H1 (cell line): ENCODE measurements around the gene BTRC. TPM values are rescaled to one million over a fixed set of nuclear protein-coding genes. Genes with fewer than 3 reads are reported as not detected.

Source experiments
- CTCF ChIA-PET: fragments of 300-600 bp; sonication (Branson Sonifier 250); formaldehyde crosslinking; loops from one replicate; lab custom pipeline; 2021; ENCODE audit not compliant: partially characterized antibody; lab: Charles Lee
- POLR2A ChIA-PET: fragments of 300-600 bp; sonication (Branson Sonifier 250); formaldehyde crosslinking; loops from one replicate; lab custom pipeline; 2021; ENCODE audit warnings: inconsistent platforms; ENCODE audit not compliant: partially characterized antibody; lab: Charles Lee
- DNase-seq, 2 experiments: peaks; one replicate each; pipeline versions ENCODE4 v3.0.0 to v3.0.0-alpha.2; 2010 to 2022; ENCODE audit warnings: low spot score in 2 of 2, low read depth in 1 of 2, mixed read lengths in 1 of 2
- FAIRE-seq: peaks from 2 replicates; lab custom pipeline; 2011; peaks lifted over from hg19 to GRCh38; lab: Jason Lieb, UNC
- H2AFZ ChIP-seq: 2 replicates; pipeline ENCODE4 v1.8.1; 2012; ENCODE audit warnings: low read length, inconsistent platforms
- H2AK5ac ChIP-seq: 2 replicates; pipeline ENCODE4 v1.6.1; 2013; ENCODE audit warnings: low read depth, low read length
- H2BK120ac ChIP-seq: replicated peaks from 2 replicates; pipeline ENCODE3; 2013; ENCODE audit warnings: low read depth, low read length, inconsistent platforms
- H2BK12ac ChIP-seq: 2 replicates; pipeline ENCODE4 v1.6.1; 2013; ENCODE audit warnings: low read depth, low read length
- H2BK15ac ChIP-seq: 2 replicates; pipeline ENCODE4 v1.6.1; 2013; ENCODE audit warnings: low read length
- H2BK20ac ChIP-seq: 2 replicates; pipeline ENCODE4 v1.6.1; 2013; ENCODE audit warnings: low read length
- H2BK5ac ChIP-seq: 2 replicates; pipeline ENCODE4 v1.6.1; 2013; ENCODE audit warnings: low read depth, low read length
- H3K14ac ChIP-seq: 2 replicates; pipeline ENCODE4 v1.6.1; 2013; ENCODE audit warnings: inconsistent platforms; ENCODE audit not compliant: insufficient read length
- H3K18ac ChIP-seq: 2 replicates; pipeline ENCODE4 v1.6.1; 2013; ENCODE audit warnings: low read length; ENCODE audit errors: extremely low read depth
- H3K23ac ChIP-seq: 2 replicates; pipeline ENCODE4 v1.6.1; 2013; ENCODE audit warnings: inconsistent platforms; ENCODE audit not compliant: insufficient read length
- H3K23me2 ChIP-seq: 2 replicates; pipeline ENCODE4 v1.6.1; 2013; ENCODE audit warnings: low read depth, low read length
- H3K27ac ChIP-seq: 2 replicates; pipeline ENCODE4 v1.6.1; 2011; ENCODE audit warnings: low read depth, low read length, inconsistent platforms
- H3K27me3 ChIP-seq, 4 experiments: replicated peaks in 1 of 4; 1 replicate in 1 of 4; 2 replicates in 3 of 4; pipeline versions ENCODE4 v1.6.1 to v1.8.1; 2011 to 2013; ENCODE audit warnings: low read length in 3 of 4, mild to moderate bottlenecking in 3 of 4, inconsistent platforms in 2 of 4, mixed read lengths in 2 of 4, moderate library complexity in 1 of 4; ENCODE audit not compliant: control insufficient read depth in 3 of 4, insufficient read depth in 3 of 4; ENCODE audit errors: extremely low read depth in 1 of 4
- H3K36me3 ChIP-seq, 4 experiments: 2 replicates each; pipeline versions ENCODE4 v1.6.1 to v1.8.1; 2011 to 2013; ENCODE audit warnings: mild to moderate bottlenecking in 4 of 4, low read length in 3 of 4, moderate library complexity in 2 of 4, control low read depth in 1 of 4, inconsistent platforms in 1 of 4; ENCODE audit not compliant: insufficient read depth in 4 of 4, control insufficient read depth in 2 of 4
- H3K4ac ChIP-seq: replicated peaks from 2 replicates; pipeline ENCODE3; 2013; ENCODE audit warnings: low read length, low read depth, mixed read lengths, inconsistent platforms; ENCODE audit not compliant: insufficient read length
- H3K4me1 ChIP-seq, 4 experiments: replicated peaks in 1 of 4; 1 replicate in 1 of 4; 2 replicates in 3 of 4; pipeline versions ENCODE4 v1.6.1 to v1.8.1; 2011 to 2013; ENCODE audit warnings: low read length in 3 of 4, inconsistent platforms in 2 of 4, mixed read lengths in 1 of 4; ENCODE audit not compliant: insufficient read depth in 4 of 4, control insufficient read depth in 3 of 4
- H3K4me2 ChIP-seq, 2 experiments: 2 replicates each; pipeline versions ENCODE4 v1.6.1 to v1.8.1; 2011 to 2013; ENCODE audit warnings: low read depth in 2 of 2, low read length in 2 of 2, control low read depth in 1 of 2, inconsistent platforms in 1 of 2, mild to moderate bottlenecking in 1 of 2; ENCODE audit not compliant: insufficient read depth in 1 of 2
- H3K4me3 ChIP-seq, 4 experiments: fragments of 200-600, 300-600 bp in 1 of 4; sonication (generic), shearing (Covaris generic), sonication (Bioruptor Twin) in 1 of 4; 2 replicates each; pipeline versions ENCODE4 v1.5.1 to v1.8.1; 2011 to 2016; ENCODE audit warnings: low read length in 4 of 4, low read depth in 3 of 4, control low read depth in 2 of 4, inconsistent platforms in 2 of 4, mild to moderate bottlenecking in 2 of 4, mixed read lengths in 1 of 4, moderate library complexity in 1 of 4; ENCODE audit not compliant: insufficient read depth in 2 of 4; ENCODE audit errors: extremely low read depth in 1 of 4
- H3K56ac ChIP-seq: replicated peaks from 2 replicates; pipeline ENCODE3; 2013; ENCODE audit warnings: low read depth, mild to moderate bottlenecking, mixed read lengths, low read length, inconsistent platforms; ENCODE audit not compliant: insufficient read length
- H3K79me1 ChIP-seq: 2 replicates; pipeline ENCODE4 v1.6.1; 2013; ENCODE audit warnings: low read depth, low read length, control low read depth
- H3K79me2 ChIP-seq, 2 experiments: 2 replicates each; pipeline versions ENCODE4 v1.6.1 to v1.8.1; 2012 to 2013; ENCODE audit warnings: low read length in 2 of 2, mild to moderate bottlenecking in 2 of 2, inconsistent platforms in 1 of 2; ENCODE audit not compliant: insufficient read depth in 2 of 2, control insufficient read depth in 1 of 2
- H3K9ac ChIP-seq, 4 experiments: replicated peaks in 1 of 4; 1 replicate in 1 of 4; 2 replicates in 3 of 4; pipeline versions ENCODE4 v1.6.1 to v1.8.1; 2011 to 2013; ENCODE audit warnings: low read depth in 3 of 4, low read length in 3 of 4, control low read depth in 2 of 4, mild to moderate bottlenecking in 2 of 4, moderate library complexity in 2 of 4, inconsistent platforms in 1 of 4; ENCODE audit errors: extremely low read depth in 1 of 4
- H3K9me3 ChIP-seq, 2 experiments: 2 replicates each; pipeline versions ENCODE4 v1.6.1 to v1.8.1; 2012 to 2013; ENCODE audit warnings: mild to moderate bottlenecking in 2 of 2, moderate library complexity in 2 of 2, control low read depth in 1 of 2, inconsistent platforms in 1 of 2, low read depth in 1 of 2, low read length in 1 of 2, mixed read lengths in 1 of 2; ENCODE audit not compliant: insufficient read depth in 2 of 2
- H4K20me1 ChIP-seq, 2 experiments: replicated peaks in 1 of 2; 2 replicates each; pipeline versions ENCODE3 to v1.8.1; 2011 to 2013; ENCODE audit warnings: inconsistent platforms in 2 of 2, low read length in 2 of 2, mild to moderate bottlenecking in 1 of 2; ENCODE audit not compliant: insufficient read depth in 2 of 2, control insufficient read depth in 1 of 2
- H4K5ac ChIP-seq: 2 replicates; pipeline ENCODE4 v1.6.1; 2013; ENCODE audit warnings: low read length, low read depth, mixed read lengths, inconsistent platforms; ENCODE audit not compliant: insufficient read length
- H4K8ac ChIP-seq: 2 replicates; pipeline ENCODE4 v1.8.0; 2013; ENCODE audit warnings: mild to moderate bottlenecking, moderate library complexity, low read length, inconsistent platforms; ENCODE audit not compliant: insufficient read depth; ENCODE audit errors: extremely low read depth
- H4K91ac ChIP-seq: replicated peaks from 2 replicates; pipeline ENCODE3; 2013; ENCODE audit warnings: low read length, mixed read lengths, inconsistent platforms; ENCODE audit not compliant: insufficient read length
- CREB1 ChIP-seq: IDR thresholded peaks from 2 replicates; pipeline ENCODE4 v1.6.1; 2012; ENCODE audit warnings: inconsistent platforms
- EP300 ChIP-seq, 2 experiments: IDR thresholded peaks; 1 replicate in 1 of 2; 2 replicates in 1 of 2; pipeline ENCODE4 v1.6.1; 2011 to 2012; ENCODE audit warnings: low read depth in 2 of 2, low read length in 2 of 2, mild to moderate bottlenecking in 2 of 2, borderline replicate concordance in 1 of 2, inconsistent platforms in 1 of 2, moderate library complexity in 1 of 2
- HDAC6 ChIP-seq: IDR thresholded peaks from one replicate; pipeline ENCODE4 v1.7.1; 2012; ENCODE audit warnings: low read depth, mild to moderate bottlenecking, inconsistent platforms, low read length, moderate library complexity
- KDM1A ChIP-seq: fragments of 200-600, 300-600 bp; sonication (generic); IDR thresholded peaks from 2 replicates; pipeline ENCODE4 v1.7.1; 2016; ENCODE audit warnings: mild to moderate bottlenecking, low read length, borderline replicate concordance
- polyA plus RNA-seq, 7 experiments: library from polyadenylated mRNA; depleted of rRNA in 3 of 7; stranded (reverse) in 5 of 7; unstranded in 2 of 7; fragments of >200 nt in 5 of 7; fragments of 200-250 nt in 2 of 7; gene quantifications; 1 replicate in 5 of 7; 2 replicates in 1 of 7; 4 replicates in 1 of 7; pipeline versions ENCODE4 v1.2.1 to v1.2.3, GENCODE V29; 2011 to 2013; ENCODE audit warnings: missing spikeins in 2 of 7, mixed read lengths in 2 of 7
- total RNA-seq: library from RNA; stranded (reverse); fragmentation: NEBNext Ultra II Directional; extraction: Animal tissue kit (Norgen Biotek cat#: 25700); gene quantifications from 2 replicates; pipeline ENCODE4 v1.2.1, GENCODE V29; 2021

The BTRC gene
- total and polyA plus RNA-seq, 2 of the 8 experiments (the other 6 are each of a cell fraction or from before 2014, with no cell fraction given): 9.9 to 24.7 TPM

- Histone ChIP-seq H3K4ac (no peak overlapping the region), H3K36me3 (no peaks in the 10 kb centered on the region), H4K5ac (no peak overlapping the region), H2BK15ac (no peak overlapping the region), H2BK120ac (no peak overlapping the region), H3K18ac (no peak overlapping the region), H3K56ac (no peak overlapping the region), H3K4me2 (no peak overlapping the region), H4K8ac (no peak overlapping the region), H2BK12ac (no peak overlapping the region), H3K4me3 (no peak overlapping the region), H3K27ac (no peak overlapping the region), H3K4me1 (peaks cover 0 to 4% (median 2%) of the 10 kb centered on the region in 4 experiments; a peak in 2 of 7 replicates), H4K91ac (no peak overlapping the region), H2AK5ac (no peak overlapping the region), H2BK20ac (no peak overlapping the region), H2AFZ (no peak overlapping the region), H3K9me3 (no peaks in the 10 kb centered on the region), H4K20me1 (no peaks in the 10 kb centered on the region), H3K27me3 (no peaks in the 10 kb centered on the region), H2BK5ac (no peak overlapping the region), H3K79me1 (no peaks in the 10 kb centered on the region), H3K79me2 (peaks cover 0 to 10% of the 10 kb centered on the region in 2 experiments; a peak in 2 of 4 replicates), H3K14ac (no peak overlapping the region), H3K9ac (no peak overlapping the region), H3K23ac (no peak overlapping the region), H3K23me2 (peaks cover 8% of the 10 kb centered on the region; the same call in 1 of the 2 replicates)
- FAIRE-seq (no peak), DNase-seq (no peak)
- TF ChIP-seq HDAC6 (no peak), CREB1 (no peak), EP300 (IDR thresholded peaks at IDR 0.05; ENCODE audit: borderline replicate concordance in 1 of 2, low read depth in 2 of 2, low read length in 2 of 2) (no peak), KDM1A (no peak)
- ChIA-PET CTCF (interaction anchor here (1.4 to 1.6 kb wide), 3 partner anchors 12 to 90 kb away, joined by 3 to 7 read pairs (median 4); no protein-coding TSS in a partner anchor), POLR2A (no interaction called here)
Measured at GRCh38 chr10:101351477-101351876, 2.5 kb upstream of the BTRC start.
